ENCODE data around the gene GNAS.

Gene GNAS

GRCh38 chr20:58959652-58960051 lies 107.1 kb downstream of the GNAS start:
- in situ Hi-C loops (cut with MboI; ENCODE audit: low sequenced_read_pairs) = no loop called here
- DNase-seq (ENCODE audit: low spot score in 2 of 2) = no peak

More at GRCh38 chr20:58959652-58960051, 107.1 kb downstream of the GNAS start:
- no peaks in the 10 kb centered on the region for H3K9me3 ChIP-seq
- H3K4me3 ChIP-seq = no peak overlapping the region
- H3K36me3 ChIP-seq (replicated peaks) = no peaks in the 10 kb centered on the region
- H3K4me1 ChIP-seq = no peaks in the 10 kb centered on the region
- H3K27me3 ChIP-seq (ENCODE audit: low read depth) = no peaks in the 10 kb centered on the region; the same call in 1 of the 2 replicates
